Activated T-helper 2 cell treated with anti-CD3 and anti-CD28 coated beads, Interferon-gamma antibody, Interleukin-2, Interleukin-4, amounts not matched to agents 10 μg/mL and 5 μg/mL and 100 μg/mL, durations not matched to agents 14 hours and 24 hours and 36 hours (primary cell): ENCODE results near the gene MTMR3. TPM values are rescaled to one million over a fixed set of nuclear protein-coding genes. Genes with fewer than 3 reads are reported as not detected.
"Not testable (repeated sequence)": the region's sequence is repeated elsewhere in the genome, so short reads cannot be mapped to it uniquely, and the experiment has no call there.

ENCODE experiments used
- DNase-seq: peaks from one replicate; pipeline ENCODE4 v3.0.0; 2021; ENCODE audit warnings: low spot score
- H3K27ac Mint-ChIP-seq: one replicate; pipeline ENCODE4 v1.8.0; 2021; ENCODE audit warnings: mixed read lengths
- H3K27me3 Mint-ChIP-seq: one replicate; pipeline ENCODE4 v1.8.0; 2021; ENCODE audit warnings: low read depth, mixed read lengths
- H3K36me3 Mint-ChIP-seq: one replicate; pipeline ENCODE4 v1.8.0; 2021; ENCODE audit warnings: low read depth, mixed read lengths
- H3K4me1 Mint-ChIP-seq: one replicate; pipeline ENCODE4 v1.8.0; 2021; ENCODE audit warnings: low read depth, mixed read lengths
- H3K4me3 Mint-ChIP-seq: one replicate; pipeline ENCODE4 v1.8.0; 2021; ENCODE audit warnings: low read depth, mild to moderate bottlenecking, moderate library complexity, mixed read lengths
- H3K9me3 Mint-ChIP-seq: one replicate; pipeline ENCODE4 v1.8.0; 2021; ENCODE audit warnings: mixed read lengths
- intact Hi-C: fragments of 100-400 bp; cut with micrococcal nuclease; formaldehyde crosslinking; loops from one replicate; pipeline ENCODE4 v1.15.1; 2023
- total RNA-seq: library from RNA; stranded (reverse); gene quantifications from 2 replicates; pipeline ENCODE4 v1.2.3, GENCODE V29; 2022

Gene MTMR3
- total RNA-seq, 1 donor from 2014 or later: 22.1 TPM

DNA sequence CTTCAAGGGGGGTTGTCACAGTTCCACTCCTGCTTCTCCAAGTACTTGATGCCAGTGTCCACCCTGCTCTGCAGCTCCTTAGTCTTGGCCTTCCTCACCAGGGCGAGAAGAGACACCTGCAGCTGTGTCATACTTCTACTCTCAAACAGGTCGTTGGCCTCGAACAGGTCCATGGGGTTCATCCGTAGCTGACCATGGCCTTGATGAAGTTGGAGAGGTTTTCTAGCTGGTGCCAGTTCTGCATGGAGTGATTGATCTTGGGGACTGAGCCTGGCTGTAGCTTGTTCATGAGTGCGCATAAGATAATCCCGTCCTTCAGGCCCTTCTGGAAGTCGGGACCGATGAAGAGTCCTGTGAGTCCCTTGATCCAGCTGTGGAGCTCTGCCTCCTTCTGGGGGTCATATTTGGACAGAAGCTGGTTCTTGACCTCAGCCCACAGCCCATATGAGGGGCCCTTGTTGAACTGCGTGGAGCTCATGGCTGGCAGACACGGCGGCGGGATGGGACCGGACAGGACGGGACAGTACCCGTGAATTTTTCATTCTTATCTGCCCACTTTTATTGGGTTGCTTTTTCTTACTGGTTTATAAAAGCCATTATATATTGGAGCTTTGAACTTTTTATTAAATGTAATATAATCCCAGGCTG is 163.9 kb downstream of the MTMR3 start:
- H3K27ac Mint-ChIP-seq: no peak overlapping the region
- peaks cover 1% of the 10 kb centered on the region for H3K27me3 Mint-ChIP-seq
- no peak overlapping the region for H3K4me3 Mint-ChIP-seq
- DNase-seq: no peak
- no peaks in the 10 kb centered on the region for H3K36me3 Mint-ChIP-seq
- H3K4me1 Mint-ChIP-seq: peaks cover 15% of the 10 kb centered on the region
- intact Hi-C loops: no loop called here
- H3K9me3 Mint-ChIP-seq: no peaks in the 10 kb centered on the region

GRCh38 chr22:30047364-30047738 is 164.4 kb downstream of the MTMR3 start:
- peak; percentile 37 for DNase-seq
- Mint-ChIP-seq H3K4me1 (peaks cover 14% of the 10 kb centered on the region), H3K27ac (no peak overlapping the region), H3K36me3 (no peaks in the 10 kb centered on the region), H3K4me3 (no peak overlapping the region), H3K9me3 (no peaks in the 10 kb centered on the region), H3K27me3 (peaks cover 1% of the 10 kb centered on the region)
- intact Hi-C loops: no loop called here

- Mint-ChIP-seq H3K4me1 (peaks cover 14% of the 10 kb centered on the region), H3K36me3 (no peaks in the 10 kb centered on the region), H3K9me3 (no peaks in the 10 kb centered on the region), H3K27me3 (peaks cover 1% of the 10 kb centered on the region), H3K4me3 (no peak overlapping the region), H3K27ac (no peak overlapping the region)
- no peak for DNase-seq
- intact Hi-C loops: no loop called here
Observed at GRCh38 chr22:30048681-30049080, 165.7 kb downstream of the MTMR3 start.

- H3K27ac Mint-ChIP-seq: no peak overlapping the region
- H3K9me3 Mint-ChIP-seq: peaks cover 14% of the 10 kb centered on the region
- DNase-seq: no peak
- H3K4me1 Mint-ChIP-seq: no peaks in the 10 kb centered on the region
- no peak overlapping the region for H3K4me3 Mint-ChIP-seq
- intact Hi-C loops: no loop called here
- H3K36me3 Mint-ChIP-seq: no peaks in the 10 kb centered on the region
- H3K27me3 Mint-ChIP-seq: peaks cover 9% of the 10 kb centered on the region
Observed at GRCh38 chr22:30054067-30054763, 171.2 kb downstream of the MTMR3 start.

DNA sequence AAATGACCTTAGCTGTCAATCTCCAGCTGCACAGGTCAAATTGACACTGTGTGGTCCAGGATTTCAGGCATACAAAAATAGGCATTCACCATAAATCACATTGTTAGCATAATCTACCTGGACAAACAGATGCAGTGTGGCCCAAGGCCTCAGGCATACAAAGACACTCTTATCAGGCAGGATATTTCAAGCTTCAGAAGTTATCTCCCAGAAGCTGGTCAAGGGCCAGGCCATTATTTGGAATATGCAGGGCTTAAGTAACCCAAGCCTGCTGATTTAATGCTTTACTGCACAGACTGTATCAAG is 171.7 kb downstream of the MTMR3 start:
- DNase-seq: no peak
- H3K27me3 Mint-ChIP-seq: peaks cover 12% of the 10 kb centered on the region
- intact Hi-C loops: no loop called here
- H3K27ac Mint-ChIP-seq: no peak overlapping the region
- H3K4me3 Mint-ChIP-seq: no peak overlapping the region
- H3K9me3 Mint-ChIP-seq: peaks cover 17% of the 10 kb centered on the region
- H3K36me3 Mint-ChIP-seq: no peaks in the 10 kb centered on the region
- no peaks in the 10 kb centered on the region for H3K4me1 Mint-ChIP-seq

DNA sequence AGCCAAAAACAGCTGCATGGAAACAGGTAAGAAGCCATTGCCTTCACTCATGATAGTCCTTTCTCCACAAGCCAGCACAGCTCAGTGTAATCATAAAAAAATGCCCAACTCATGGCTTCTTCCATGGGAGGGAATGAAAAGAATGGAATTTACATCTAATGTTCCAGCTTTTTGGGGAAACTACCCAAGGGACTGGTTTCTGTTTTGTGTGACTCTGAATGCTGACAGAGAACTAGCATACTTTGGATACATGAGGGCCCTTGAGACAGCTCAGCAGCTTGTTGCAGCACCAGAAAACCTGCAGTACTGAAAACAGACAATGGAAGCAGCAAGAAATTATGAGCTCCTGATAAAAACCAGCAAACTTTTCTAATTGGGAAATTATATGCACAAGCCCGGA is 173.0 kb downstream of the MTMR3 start:
- Mint-ChIP-seq H3K36me3 (no peaks in the 10 kb centered on the region), H3K27me3 (peaks cover 12% of the 10 kb centered on the region)

GRCh38 chr22:30057375-30057774 is 174.4 kb downstream of the MTMR3 start:
- Mint-ChIP-seq H3K36me3 (no peaks in the 10 kb centered on the region), H3K4me3 (no peak overlapping the region), H3K27ac (no peak overlapping the region), H3K9me3 (peaks cover 17% of the 10 kb centered on the region), H3K27me3 (peaks cover 14% of the 10 kb centered on the region), H3K4me1 (no peaks in the 10 kb centered on the region)
- no peak for DNase-seq
- intact Hi-C loops: no loop called here

More for the DNA sequence above, 173.0 kb downstream of the MTMR3 start:
- DNase-seq: no peak
- intact Hi-C loops: no loop called here
- Mint-ChIP-seq H3K9me3 (peaks cover 17% of the 10 kb centered on the region), H3K4me3 (no peak overlapping the region), H3K4me1 (no peaks in the 10 kb centered on the region), H3K27ac (no peak overlapping the region)

GRCh38 chr22:30059346-30060020 is 176.5 kb downstream of the MTMR3 start:
- intact Hi-C loops, H3K36me3 Mint-ChIP-seq, DNase-seq, H3K27ac Mint-ChIP-seq, H3K4me3 Mint-ChIP-seq, H3K4me1 Mint-ChIP-seq: not testable (repeated sequence)
- Mint-ChIP-seq H3K9me3 (peaks cover 33% of the 10 kb centered on the region), H3K27me3 (peaks cover 27% of the 10 kb centered on the region)

DNA sequence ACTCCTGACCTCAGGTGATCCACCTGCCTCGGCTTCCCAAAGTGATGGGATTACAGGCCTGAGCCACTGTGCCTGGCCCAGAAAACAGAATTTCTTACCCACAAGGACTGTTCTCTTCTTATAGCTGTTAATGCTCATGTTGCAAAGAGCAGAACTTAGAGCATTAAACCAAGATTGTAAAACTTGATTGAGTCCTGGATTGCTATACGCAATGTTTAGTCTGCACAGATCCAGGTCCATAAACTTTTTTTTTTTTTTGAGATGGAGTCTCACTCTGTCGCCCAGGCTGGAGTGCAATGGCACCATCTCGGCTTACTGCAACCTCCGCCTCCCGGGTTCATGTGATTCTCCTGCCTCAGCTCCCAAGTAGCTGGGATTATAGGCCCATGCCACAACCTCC is 178.1 kb downstream of the MTMR3 start:
- H3K36me3 Mint-ChIP-seq, H3K4me1 Mint-ChIP-seq, intact Hi-C loops, H3K27ac Mint-ChIP-seq, DNase-seq, H3K4me3 Mint-ChIP-seq: not testable (repeated sequence)
- H3K9me3 Mint-ChIP-seq: peaks cover 36% of the 10 kb centered on the region
- H3K27me3 Mint-ChIP-seq: peaks cover 27% of the 10 kb centered on the region

GRCh38 chr22:30062259-30062658 is 179.3 kb downstream of the MTMR3 start:
- Mint-ChIP-seq H3K36me3 (no peaks in the 10 kb centered on the region), H3K4me1 (no peaks in the 10 kb centered on the region), H3K27ac (no peak overlapping the region), H3K4me3 (no peak overlapping the region), H3K9me3 (peaks cover 30% of the 10 kb centered on the region), H3K27me3 (peaks cover 24% of the 10 kb centered on the region)
- intact Hi-C loops: no loop called here
- no peak for DNase-seq

GRCh38 chr22:30062950-30063349 is 180.0 kb downstream of the MTMR3 start:
- no peak overlapping the region for H3K4me3 Mint-ChIP-seq
- H3K27ac Mint-ChIP-seq: no peak overlapping the region
- H3K4me1 Mint-ChIP-seq: no peaks in the 10 kb centered on the region
- no peaks in the 10 kb centered on the region for H3K36me3 Mint-ChIP-seq
- H3K9me3 Mint-ChIP-seq: peaks cover 27% of the 10 kb centered on the region
- intact Hi-C loops: no loop called here
- DNase-seq: no peak
- H3K27me3 Mint-ChIP-seq: peaks cover 24% of the 10 kb centered on the region

- Mint-ChIP-seq H3K27me3 (peaks cover 19% of the 10 kb centered on the region), H3K4me3 (no peak overlapping the region), H3K9me3 (peaks cover 23% of the 10 kb centered on the region), H3K27ac (no peak overlapping the region), H3K4me1 (no peaks in the 10 kb centered on the region), H3K36me3 (no peaks in the 10 kb centered on the region)
- intact Hi-C loops: no loop called here
- no peak for DNase-seq
Observed at GRCh38 chr22:30064172-30064571, 181.2 kb downstream of the MTMR3 start.

GRCh38 chr22:30073743-30074142 is 190.8 kb downstream of the MTMR3 start:
- Mint-ChIP-seq H3K9me3 (no peaks in the 10 kb centered on the region), H3K27ac (no peak overlapping the region), H3K27me3 (peaks cover 30% of the 10 kb centered on the region), H3K4me3 (no peak overlapping the region), H3K4me1 (peaks cover 9% of the 10 kb centered on the region), H3K36me3 (no peaks in the 10 kb centered on the region)
- intact Hi-C loops: no loop called here
- no peak for DNase-seq
